ENCODE results near the gene UBE2D4.
A peak's percentile ranks its signal among the peaks of the same experiment; 100 is the strongest.
"Not testable (repeated sequence)": the region's sequence is repeated elsewhere in the genome, so short reads cannot be mapped to it uniquely, and the experiment has no call there.

The UBE2D4 gene

GRCh38 chr7:43925984-43926797, at the start of gene UBE2D4:
TSS of gene UBE2D4 (plus strand) at chr7:43926436. CDS start at chr7:43926533, 97 bp downstream.
- peak; percentile 88 for DNase-seq

GRCh38 chr7:43876976-43877745, 49.1 kb upstream of the UBE2D4 start:
- no peak for DNase-seq

- no peak for DNase-seq
Measured at GRCh38 chr7:43877968-43878864, 48.0 kb upstream of the UBE2D4 start.

- no peak for DNase-seq
Measured at GRCh38 chr7:43878867-43879266, 47.4 kb upstream of the UBE2D4 start.

GRCh38 chr7:43879477-43879876, 46.8 kb upstream of the UBE2D4 start:
- no peak for DNase-seq

GRCh38 chr7:43880596-43880995, 45.6 kb upstream of the UBE2D4 start:
- DNase-seq = no peak

- no peak for DNase-seq
Measured at GRCh38 chr7:43884209-43884608, 42.0 kb upstream of the UBE2D4 start.

- DNase-seq = no peak
Measured at GRCh38 chr7:43884617-43885016, 41.6 kb upstream of the UBE2D4 start.

- DNase-seq = no peak
Measured at GRCh38 chr7:43888993-43889945, 37.0 kb upstream of the UBE2D4 start.

- no peak for DNase-seq
Measured at GRCh38 chr7:43890468-43890867, 35.8 kb upstream of the UBE2D4 start.

- DNase-seq = no peak
Measured at GRCh38 chr7:43891069-43891955, 34.9 kb upstream of the UBE2D4 start.

- no peak for DNase-seq
Measured at GRCh38 chr7:43895847-43896415, 30.3 kb upstream of the UBE2D4 start.

GRCh38 chr7:43898571-43898970, 27.7 kb upstream of the UBE2D4 start:
- not testable (repeated sequence) for DNase-seq

GRCh38 chr7:43902542-43903054, 23.6 kb upstream of the UBE2D4 start:
- DNase-seq = no peak

GRCh38 chr7:43904533-43905208, 21.6 kb upstream of the UBE2D4 start:
- DNase-seq = no peak

- no peak for DNase-seq
Measured at GRCh38 chr7:43905209-43905946, 20.9 kb upstream of the UBE2D4 start.

GRCh38 chr7:43905956-43906330, 20.3 kb upstream of the UBE2D4 start:
- peak; percentile 23 for DNase-seq

GRCh38 chr7:43906331-43907010, 19.8 kb upstream of the UBE2D4 start, which contains the start of gene URGCP:
TSS of gene URGCP (minus strand) at chr7:43906596. CDS start at chr7:43906575, 21 bp downstream.
- DNase-seq = peak; percentile 65

Measured in NCI-H345 (cell line).